GM19043 (cell line): ENCODE data around the gene PALD1.
A peak's percentile ranks its signal among the peaks of the same experiment; 100 is the strongest.
"Not testable (repeated sequence)": the region's sequence is repeated elsewhere in the genome, so short reads cannot be mapped to it uniquely, and the experiment has no call there.

Experiments
- ATAC-seq: cut with Tn5 transposase; IDR thresholded peaks from one replicate; pipeline ENCODE4 v1.9.1; 2021; ENCODE audit warnings: low read depth; ENCODE audit not compliant: unreplicated experiment

PALD1 gene

DNA sequence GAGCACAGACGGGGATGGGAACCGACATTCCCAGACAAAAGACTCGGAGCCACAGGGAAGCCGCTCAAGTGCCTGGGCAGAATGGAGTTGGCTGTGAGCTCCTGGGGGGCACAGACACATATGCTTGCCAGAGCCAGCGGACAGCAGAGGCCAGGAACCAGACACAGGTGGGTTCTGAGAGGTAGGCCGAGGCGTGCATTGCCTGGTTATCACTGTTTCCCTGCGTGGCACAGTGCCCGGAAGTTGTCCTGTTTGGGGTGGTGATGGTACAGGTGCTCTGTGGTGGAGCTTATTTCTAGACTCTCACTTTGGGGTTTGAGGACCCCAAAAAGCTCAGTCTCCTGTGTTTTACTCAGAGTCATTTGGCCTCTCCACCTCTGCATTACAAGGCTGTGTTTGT lies 2.5 kb downstream of the PALD1 start:
- no peak for ATAC-seq

- ATAC-seq = no peak
Measured at GRCh38 chr10:70481831-70482530, 3.4 kb downstream of the PALD1 start.

GRCh38 chr10:70482982-70483760 lies 4.6 kb downstream of the PALD1 start:
- no peak for ATAC-seq

DNA sequence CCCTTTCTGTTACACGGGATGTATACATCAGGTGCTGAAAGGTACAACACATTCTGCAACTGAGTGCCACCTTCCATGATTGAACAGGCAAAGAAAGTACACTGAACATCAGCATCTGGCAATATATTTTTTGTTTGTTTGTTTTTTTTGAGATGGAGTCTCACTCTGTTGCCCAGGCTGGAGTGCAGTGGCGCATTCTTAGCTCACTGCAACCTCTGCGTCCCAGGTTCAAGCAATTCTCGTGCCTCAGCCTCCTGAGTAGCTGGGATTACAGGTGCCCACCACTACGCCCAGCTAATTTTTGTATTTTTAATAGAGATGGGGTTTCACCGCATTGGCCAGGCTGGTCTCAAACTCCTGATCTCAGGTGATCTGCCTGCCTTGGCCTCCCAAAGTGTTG lies 5.3 kb downstream of the PALD1 start:
- ATAC-seq = not testable (repeated sequence)

- ATAC-seq = no peak
Measured at GRCh38 chr10:70487824-70488223, 9.3 kb downstream of the PALD1 start.

GRCh38 chr10:70490142-70490541 lies 11.6 kb downstream of the PALD1 start:
- ATAC-seq = no peak

DNA sequence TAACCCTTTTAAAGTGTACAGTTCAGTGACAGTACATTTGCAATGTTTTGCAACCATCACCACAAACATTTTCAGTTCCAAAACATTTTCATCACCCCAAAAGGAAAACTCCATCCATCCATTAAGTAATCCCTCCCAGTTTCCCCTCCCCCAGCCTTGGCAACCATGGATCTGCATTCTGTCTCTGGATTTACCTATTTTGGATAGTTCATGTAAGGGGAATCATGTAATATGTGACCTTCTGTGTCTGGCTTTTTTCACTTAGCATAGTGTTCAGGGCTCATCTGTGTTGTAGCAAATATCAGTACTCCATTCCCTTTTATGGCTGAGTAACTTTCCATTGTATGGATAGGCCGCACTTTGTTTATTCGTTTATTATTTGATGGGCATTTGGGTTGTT lies 13.0 kb downstream of the PALD1 start:
- no peak for ATAC-seq

DNA sequence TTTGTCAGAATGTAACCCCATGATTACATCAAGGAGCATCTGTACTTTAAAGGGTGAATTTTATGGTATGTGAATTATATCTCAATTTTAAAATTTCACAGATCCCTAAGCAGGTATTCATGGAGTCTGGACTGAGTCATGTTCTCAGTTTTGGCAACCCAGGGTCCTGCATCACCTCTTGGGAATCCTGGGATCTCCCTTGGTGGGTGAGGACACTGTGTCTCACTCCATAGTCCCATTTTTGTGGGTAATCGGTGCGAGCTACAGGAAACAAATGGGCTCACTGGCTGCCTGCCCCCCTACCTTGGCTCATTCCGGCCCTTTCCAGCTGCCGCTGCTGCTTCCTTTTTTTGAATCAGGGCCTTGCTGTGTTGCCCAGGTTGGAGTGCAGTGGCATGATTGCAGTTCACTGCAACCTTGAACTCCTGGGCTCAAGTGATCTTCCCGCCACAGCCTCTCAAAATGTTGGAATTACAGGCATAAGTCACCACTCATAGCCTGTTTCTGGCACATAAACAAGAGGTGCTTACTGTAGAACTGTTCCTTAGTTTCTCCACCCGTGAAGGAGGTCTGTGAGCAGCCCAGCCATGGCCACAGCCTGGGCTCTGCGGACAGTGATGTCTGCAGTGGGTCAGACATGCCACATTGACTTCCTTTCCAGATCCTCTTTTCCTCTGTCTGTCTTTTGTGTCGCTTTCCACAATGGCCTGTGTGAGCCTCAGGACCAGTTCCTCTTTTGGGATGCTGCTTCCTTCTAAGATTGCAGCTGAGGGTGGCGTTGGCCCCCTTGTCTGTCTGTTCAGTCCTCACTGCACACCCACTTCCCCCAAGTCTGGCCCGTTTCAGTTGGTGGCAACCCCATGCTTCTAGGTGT lies 14.5 kb downstream of the PALD1 start:
- ATAC-seq = peak; percentile 37

- peak; percentile 60 for ATAC-seq
Measured at GRCh38 chr10:70493660-70494234, 15.2 kb downstream of the PALD1 start.

GRCh38 chr10:70494536-70494935 lies 16.0 kb downstream of the PALD1 start:
- ATAC-seq = no peak

DNA sequence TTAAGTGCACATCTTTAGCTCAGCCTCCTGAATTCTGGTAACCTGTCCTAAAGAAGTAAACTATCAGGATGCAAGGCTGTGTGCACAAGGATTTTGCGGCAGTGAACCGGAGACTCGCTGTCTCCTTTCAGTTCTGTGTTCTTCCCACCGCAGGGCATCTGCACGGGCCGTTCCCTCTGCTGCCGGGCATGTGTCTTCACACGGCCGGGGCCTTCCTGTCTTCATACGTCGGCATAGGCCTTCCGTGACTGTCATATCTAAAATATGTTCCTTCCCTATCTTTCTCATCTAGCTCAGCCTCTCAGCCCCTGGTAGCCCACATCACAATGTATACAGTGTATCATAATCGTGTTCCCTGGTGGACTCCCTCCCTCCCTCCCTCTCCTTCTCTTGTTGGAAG lies 16.4 kb downstream of the PALD1 start:
- ATAC-seq = no peak

- ATAC-seq = no peak
Measured at GRCh38 chr10:70495691-70496261, 17.2 kb downstream of the PALD1 start.

GRCh38 chr10:70496341-70497119 lies 18.0 kb downstream of the PALD1 start:
- ATAC-seq = no peak

DNA sequence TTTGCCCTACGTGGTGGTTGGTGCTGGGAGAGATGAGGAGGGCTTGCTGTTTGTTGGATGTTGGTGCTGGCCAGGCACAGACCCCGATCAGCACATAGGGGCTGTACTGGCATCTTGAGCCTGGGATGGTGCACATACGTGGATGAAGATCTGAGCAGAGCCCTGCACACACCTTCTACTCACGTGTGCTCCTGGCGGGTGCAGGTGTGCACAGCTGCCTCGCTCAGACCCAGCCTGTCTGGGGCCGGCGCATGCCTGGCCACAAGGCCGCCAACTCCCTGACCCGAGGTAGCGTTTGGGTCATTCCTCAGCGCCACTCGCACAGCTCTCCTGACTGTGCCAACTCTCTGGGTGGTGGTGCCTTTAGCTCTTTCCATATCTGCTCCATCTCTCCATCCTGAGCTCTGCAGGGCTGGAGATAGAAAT lies 18.6 kb downstream of the PALD1 start:
- no peak for ATAC-seq

DNA sequence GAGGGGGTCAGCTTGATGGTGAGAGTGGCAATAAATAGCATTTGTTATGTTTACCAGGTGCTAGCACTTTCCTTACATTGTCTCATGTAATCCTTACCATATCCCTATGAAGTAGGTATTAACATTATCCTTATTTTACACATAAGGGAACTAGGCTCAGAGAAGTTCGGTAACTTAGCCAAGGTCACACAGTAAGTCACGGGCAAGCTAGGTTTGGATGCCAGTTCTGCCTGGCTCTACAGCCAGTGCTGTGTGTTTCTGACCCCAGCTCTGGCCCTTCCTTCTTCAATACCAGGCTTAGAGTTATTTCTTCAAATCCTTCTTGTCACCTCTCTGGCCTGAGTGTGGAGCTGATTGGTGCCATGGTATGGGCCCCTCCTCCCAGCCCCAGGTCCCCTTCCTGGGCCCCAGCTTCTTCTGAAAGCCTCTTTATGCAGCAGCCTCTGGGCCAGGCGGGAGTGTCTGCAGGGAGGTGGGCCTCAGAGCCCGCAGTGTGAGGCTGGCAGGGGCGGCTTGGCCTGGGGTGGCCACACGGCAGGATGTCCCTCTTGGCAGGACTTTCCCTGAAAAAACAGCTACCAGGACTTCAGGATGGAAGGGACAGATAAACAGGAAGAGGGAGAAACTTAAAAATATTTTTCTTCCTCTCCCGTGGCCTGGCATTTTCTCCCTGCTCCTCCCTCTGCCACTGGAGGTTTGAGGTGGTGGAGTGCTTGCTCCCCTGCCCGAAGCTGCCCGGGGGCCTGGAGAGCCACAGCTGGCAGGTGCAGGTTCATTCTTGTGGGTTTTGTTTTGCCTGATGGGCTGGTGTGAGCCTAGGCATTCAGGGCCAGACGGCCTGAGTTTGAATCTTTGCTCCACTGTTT lies 20.6 kb downstream of the PALD1 start:
- no peak for ATAC-seq

DNA sequence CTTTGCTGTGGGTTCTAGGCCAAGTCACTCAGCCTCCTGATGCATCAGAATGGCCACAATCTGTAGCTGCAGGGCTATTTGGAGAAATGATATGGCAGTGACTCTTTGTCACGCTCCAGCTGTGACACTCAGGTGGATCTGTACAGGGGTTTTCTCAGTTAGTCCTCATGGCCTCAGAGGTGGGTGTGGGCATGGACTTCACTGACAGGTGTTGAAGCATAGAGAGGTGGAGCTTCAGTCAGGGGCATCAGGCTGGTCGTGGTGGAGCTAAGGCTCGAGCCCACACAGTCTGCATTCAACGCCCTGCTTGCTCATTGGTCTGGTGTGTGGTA lies 21.2 kb downstream of the PALD1 start:
- ATAC-seq = no peak

- ATAC-seq = no peak
Measured at GRCh38 chr10:70500368-70500767, 21.8 kb downstream of the PALD1 start.

DNA sequence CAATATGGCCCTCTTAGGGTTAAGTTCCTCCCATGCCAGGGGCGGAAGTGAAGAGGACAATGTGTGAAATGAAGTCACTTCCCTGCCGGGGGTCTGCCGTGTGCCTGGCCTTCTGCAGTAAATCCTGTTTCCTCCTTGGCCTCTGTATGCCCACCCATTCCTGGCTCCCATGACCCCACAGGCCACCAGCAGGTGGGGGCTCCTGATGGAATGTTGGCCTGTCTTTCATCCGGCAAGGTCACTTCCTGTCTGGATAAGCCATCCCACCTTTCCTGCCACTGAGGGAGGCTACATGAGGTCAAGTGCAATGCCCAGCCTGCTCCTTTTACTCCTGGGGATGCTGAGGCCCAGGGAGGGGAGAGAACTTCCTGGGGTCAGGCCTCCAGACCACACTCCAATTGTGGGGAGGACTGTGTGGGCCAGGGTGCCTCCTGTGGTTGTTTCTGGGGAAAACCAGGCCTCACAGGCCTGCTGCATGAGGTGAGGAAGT lies 22.3 kb downstream of the PALD1 start:
- no peak for ATAC-seq

- ATAC-seq = no peak
Measured at GRCh38 chr10:70502406-70502805, 23.8 kb downstream of the PALD1 start.
